Duodenal mucosa (tissue), 2 donors: ENCODE results near the gene KCNK13.
"Not testable (repeated sequence)": the region's sequence is repeated elsewhere in the genome, so short reads cannot be mapped to it uniquely, and the experiment has no call there.

Experiments
- H3K27ac ChIP-seq: one replicate; pipeline ENCODE4 v1.7.0; 2013; ENCODE audit warnings: low read depth, low read length
- H3K27me3 ChIP-seq, 2 donors: one replicate each; pipeline ENCODE4 v1.7.0; 2013; ENCODE audit warnings: low read length in 2 of 2, control low read depth in 1 of 2; ENCODE audit not compliant: insufficient read depth in 2 of 2, control insufficient read depth in 1 of 2
- H3K36me3 ChIP-seq, 2 donors: one replicate each; pipeline ENCODE4 v1.7.0; 2013; ENCODE audit warnings: low read length in 2 of 2, control low read depth in 1 of 2; ENCODE audit not compliant: insufficient read depth in 2 of 2, control insufficient read depth in 1 of 2
- H3K4me1 ChIP-seq, 2 donors: one replicate each; pipeline ENCODE4 v1.7.0; 2013; ENCODE audit warnings: low read length in 2 of 2, control low read depth in 1 of 2; ENCODE audit not compliant: insufficient read depth in 2 of 2, control insufficient read depth in 1 of 2
- H3K4me3 ChIP-seq, 2 donors: one replicate each; pipeline ENCODE4 v1.7.0; 2013; ENCODE audit warnings: low read length in 2 of 2, low read depth in 1 of 2
- H3K9ac ChIP-seq, 2 donors: one replicate each; pipeline ENCODE4 v1.7.0; 2013; ENCODE audit warnings: low read length in 2 of 2, low read depth in 1 of 2
- H3K9me3 ChIP-seq, 2 donors: one replicate each; pipeline ENCODE4 v1.7.0; 2013; ENCODE audit warnings: low read length in 2 of 2, control low read depth in 1 of 2; ENCODE audit not compliant: control insufficient read depth in 1 of 2

KCNK13 gene

DNA sequence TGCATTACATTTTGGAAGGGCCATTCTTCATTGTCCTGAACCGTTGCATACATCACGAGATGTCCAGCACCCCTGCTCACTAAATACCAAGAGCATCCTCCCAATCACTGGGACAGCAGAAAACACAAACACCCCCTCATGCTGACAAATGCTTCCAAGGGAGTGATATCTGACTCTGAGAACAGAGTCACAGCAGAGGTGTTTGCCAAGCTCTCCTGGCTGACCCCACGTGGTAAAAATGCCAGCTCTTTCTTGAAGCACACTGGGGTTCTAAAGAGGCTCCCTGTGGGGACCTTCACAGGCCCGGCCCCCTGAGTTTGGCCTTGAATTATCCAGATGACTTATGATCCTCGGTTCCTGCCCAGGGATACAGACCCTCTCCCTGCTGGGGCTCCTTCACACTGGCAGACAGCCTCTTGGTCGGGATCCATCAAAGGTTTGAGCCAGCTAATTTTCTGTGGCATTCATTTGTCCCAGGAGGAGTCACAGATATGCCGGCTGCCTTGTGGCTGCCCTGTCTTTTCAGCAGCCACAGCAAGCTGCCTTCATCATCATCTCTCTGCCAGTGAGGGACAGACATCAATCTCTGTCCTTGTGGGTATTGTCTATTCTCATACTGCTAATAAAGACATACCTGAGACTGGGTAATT lies 151.4 kb downstream of the KCNK13 start:
- H3K27me3 ChIP-seq, result no peaks in the 10 kb centered on the region
- no peak overlapping the region for H3K9ac ChIP-seq
- no peak overlapping the region for H3K27ac ChIP-seq
- H3K9me3 ChIP-seq, result peaks cover 0 to 3% of the 10 kb centered on the region in 2 donors
- H3K36me3 ChIP-seq, result no peaks in the 10 kb centered on the region
- H3K4me1 ChIP-seq, result no peaks in the 10 kb centered on the region
- no peak overlapping the region for H3K4me3 ChIP-seq

DNA sequence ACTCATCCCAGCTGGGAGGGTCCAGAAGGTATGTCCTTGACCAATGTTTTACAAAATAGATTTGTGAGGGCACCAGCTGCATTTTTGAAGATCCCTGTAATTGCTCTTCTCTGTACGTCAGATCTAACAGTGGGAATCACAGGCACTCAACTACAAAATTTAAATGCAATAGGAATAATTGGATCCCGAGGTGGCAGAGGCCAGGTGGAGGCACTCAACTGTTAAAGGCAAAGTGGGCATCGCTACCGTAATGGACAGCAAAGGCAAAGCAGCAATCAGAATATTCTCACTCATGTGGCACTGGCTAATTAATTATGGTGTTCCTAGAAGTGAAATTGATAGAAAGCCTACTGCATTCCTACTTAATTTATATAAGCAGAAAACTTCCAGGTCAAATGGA lies 166.7 kb downstream of the KCNK13 start:
- Histone ChIP-seq H3K9ac (no peak overlapping the region), H3K27ac (no peak overlapping the region), H3K9me3 (peaks cover under 1 to 2% of the 10 kb centered on the region in 2 donors), H3K4me3 (no peak overlapping the region), H3K36me3 (no peaks in the 10 kb centered on the region), H3K4me1 (no peaks in the 10 kb centered on the region), H3K27me3 (no peaks in the 10 kb centered on the region)

DNA sequence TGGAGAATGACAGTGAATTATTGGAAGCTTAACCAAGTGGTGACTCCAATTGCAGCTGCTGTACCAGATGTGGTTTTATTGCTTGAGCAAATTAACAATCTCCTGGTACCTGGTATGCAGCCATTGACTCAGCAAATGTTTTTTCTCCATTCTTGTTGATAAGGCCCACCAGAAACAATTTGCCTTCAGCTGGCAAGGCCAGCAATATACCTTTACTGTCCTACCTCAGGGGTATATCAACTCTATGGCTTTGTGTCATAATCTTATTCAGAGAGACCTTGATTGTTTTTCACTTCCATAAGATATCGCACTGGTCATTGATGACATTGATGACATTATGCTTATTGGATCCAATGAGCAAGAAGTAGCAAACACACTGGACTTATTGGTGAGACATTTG lies 168.1 kb downstream of the KCNK13 start:
- not testable (repeated sequence) for H3K27me3 ChIP-seq, H3K36me3 ChIP-seq, H3K4me3 ChIP-seq, H3K9me3 ChIP-seq, H3K27ac ChIP-seq, H3K4me1 ChIP-seq, H3K9ac ChIP-seq
